Measurements from ENCODE around the gene MAPK12. TPM values are rescaled to one million over a fixed set of nuclear protein-coding genes. Genes with fewer than 3 reads are reported as not detected.

Gene MAPK12
- total and polyA plus RNA-seq, 2 donors from 2014 or later, result 13.4 to 15.9 TPM

- no peak overlapping the region for H3K27ac ChIP-seq (ENCODE audit: low read depth in 2 of 2, low read length in 2 of 2)
- FAIRE-seq, result no peak
- H3K36me3 ChIP-seq (ENCODE audit: control insufficient read depth in 2 of 3, insufficient read depth in 3 of 3, low read length in 3 of 3), result peaks cover 0 to 45% (median 23%) of the 10 kb centered on the region in 3 donors
- intact Hi-C loops (cut with DNase I), result no loop called here
- peaks cover 0 to 42% (median 9%) of the 10 kb centered on the region in 3 donors for H3K4me1 ChIP-seq (ENCODE audit: control insufficient read depth in 2 of 3, insufficient read depth in 2 of 3, low read depth in 1 of 3, low read length in 3 of 3)
- no peak overlapping the region for H3K4me3 ChIP-seq (ENCODE audit: low read length in 3 of 3)
- no peaks in the 10 kb centered on the region for H3K27me3 ChIP-seq (ENCODE audit: control insufficient read depth, insufficient read depth, low read length)
- DNase-seq, result no peak
- H3K9ac ChIP-seq (ENCODE audit: low read length in 3 of 3), result no peak overlapping the region
- no peak for TF ChIP-seq CTCF (IDR thresholded peaks at IDR 0.05; ENCODE audit: borderline replicate concordance, extremely low read depth, insufficient read depth)
- H3K9me3 ChIP-seq (ENCODE audit: control insufficient read depth in 2 of 3, insufficient read depth in 1 of 3, low read length in 3 of 3), result no peaks in the 10 kb centered on the region
Measured at GRCh38 chr22:50289942-50290630, 28.6 kb upstream of the MAPK12 start.

GRCh38 chr22:50289151-50289941 lies 27.9 kb upstream of the MAPK12 start:
- Histone ChIP-seq H3K9ac (ENCODE audit: low read length in 3 of 3) (no peak overlapping the region), H3K27ac (ENCODE audit: low read depth in 2 of 2, low read length in 2 of 2) (no peak overlapping the region), H3K27me3 (ENCODE audit: control insufficient read depth, insufficient read depth, low read length) (no peaks in the 10 kb centered on the region), H3K4me1 (ENCODE audit: control insufficient read depth in 2 of 3, insufficient read depth in 2 of 3, low read depth in 1 of 3, low read length in 3 of 3) (peaks cover 0 to 37% (median 4%) of the 10 kb centered on the region in 3 donors), H3K9me3 (ENCODE audit: control insufficient read depth in 2 of 3, insufficient read depth in 1 of 3, low read length in 3 of 3) (no peaks in the 10 kb centered on the region), H3K4me3 (ENCODE audit: low read length in 3 of 3) (no peak overlapping the region), H3K36me3 (ENCODE audit: control insufficient read depth in 2 of 3, insufficient read depth in 3 of 3, low read length in 3 of 3) (peaks cover 0 to 43% (median 23%) of the 10 kb centered on the region in 3 donors)
- intact Hi-C loops (cut with DNase I), result no loop called here
- DNase-seq, result no peak
- FAIRE-seq, result no peak
- no peak for TF ChIP-seq CTCF (IDR thresholded peaks at IDR 0.05; ENCODE audit: borderline replicate concordance, extremely low read depth, insufficient read depth)

- Histone ChIP-seq H3K9ac (ENCODE audit: low read length in 3 of 3) (no peak overlapping the region), H3K9me3 (ENCODE audit: control insufficient read depth in 2 of 3, insufficient read depth in 1 of 3, low read length in 3 of 3) (no peaks in the 10 kb centered on the region), H3K4me3 (ENCODE audit: low read length in 3 of 3) (no peak overlapping the region), H3K4me1 (ENCODE audit: control insufficient read depth in 2 of 3, insufficient read depth in 2 of 3, low read depth in 1 of 3, low read length in 3 of 3) (peaks cover 0 to 29% (median 0%) of the 10 kb centered on the region in 3 donors), H3K36me3 (ENCODE audit: control insufficient read depth in 2 of 3, insufficient read depth in 3 of 3, low read length in 3 of 3) (peaks cover 0 to 46% (median 23%) of the 10 kb centered on the region in 3 donors), H3K27me3 (ENCODE audit: control insufficient read depth, insufficient read depth, low read length) (no peaks in the 10 kb centered on the region), H3K27ac (ENCODE audit: low read depth in 2 of 2, low read length in 2 of 2) (no peak overlapping the region)
- FAIRE-seq, result no peak
- no peak for DNase-seq
- intact Hi-C loops (cut with DNase I), result no loop called here
- TF ChIP-seq CTCF (IDR thresholded peaks at IDR 0.05; ENCODE audit: borderline replicate concordance, extremely low read depth, insufficient read depth), result no peak
Measured at GRCh38 chr22:50287731-50288130, 26.2 kb upstream of the MAPK12 start.
